PC-3 (cell line): ENCODE results near the gene FOXB2. TPM values are rescaled to one million over a fixed set of nuclear protein-coding genes. Genes with fewer than 3 reads are reported as not detected.

ENCODE experiments used
- ATAC-seq: fragments of 200-7000 bp; cut with Tn5 transposase; 2 replicates; pipeline ENCODE4 v1.9.1; 2020; ENCODE audit warnings: mild to moderate bottlenecking, moderate library complexity
- BruUV-seq: library from RNA; stranded (reverse); fragments of 400-500 nt; replicated peaks from 2 replicates; lab custom pipeline; 2021; lab: Mats Ljungman, UMichigan
- CTCF ChIA-PET: fragments of 300-600 bp; sonication (Branson Sonifier 250); formaldehyde crosslinking; loops from one replicate; lab custom pipeline; 2022; ENCODE audit warnings: antibody characterized with exemption; lab: Charles Lee
- POLR2A ChIA-PET: fragments of 300-600 bp; sonication (Branson Sonifier 250); formaldehyde crosslinking; loops from one replicate; lab custom pipeline; 2022; ENCODE audit warnings: antibody characterized with exemption; ENCODE audit not compliant: unreplicated experiment; lab: Charles Lee
- DNase-seq: peaks from one replicate; pipeline ENCODE4 v3.0.0-alpha.2; 2015
- H2AFZ ChIP-seq: fragments of 300-600 bp; sonication (generic); 2 replicates; pipeline ENCODE4 v1.6.0; 2016; ENCODE audit warnings: antibody characterized with exemption, low read length
- H3F3A ChIP-seq: fragments of 300-600 bp; sonication (generic); one replicate; pipeline ENCODE4 v1.6.0; 2017; ENCODE audit warnings: antibody characterized with exemption, low read length, control low read depth, mild to moderate bottlenecking; ENCODE audit not compliant: unreplicated experiment
- H3K27ac ChIP-seq: fragments of 300-600 bp; sonication (generic); 2 replicates; pipeline ENCODE4 v1.5.1; 2016; ENCODE audit warnings: mild to moderate bottlenecking, low read length
- H3K27me3 ChIP-seq: fragments of 300-600 bp; sonication (generic); 2 replicates; pipeline ENCODE4 v1.6.1; 2016; ENCODE audit warnings: low read length, mixed read lengths
- H3K36me3 ChIP-seq: fragments of 300-600 bp; sonication (generic); 2 replicates; pipeline ENCODE4 v1.6.1; 2016; ENCODE audit warnings: low read depth, mixed run types, low read length, mixed read lengths
- H3K4me1 ChIP-seq: fragments of 300-600 bp; sonication (generic); 2 replicates; pipeline ENCODE4 v1.5.1; 2016; ENCODE audit warnings: low read length; ENCODE audit not compliant: insufficient read depth
- H3K4me2 ChIP-seq: fragments of 300-600 bp; sonication (generic); 2 replicates; pipeline ENCODE4 v1.6.0; 2016; ENCODE audit warnings: low read length
- H3K4me3 ChIP-seq: fragments of 300-600 bp; sonication (generic); 2 replicates; pipeline ENCODE4 v1.5.1; 2016; ENCODE audit warnings: mild to moderate bottlenecking, low read length, mixed read lengths
- H3K79me2 ChIP-seq: fragments of 300-600 bp; sonication (generic); 2 replicates; pipeline ENCODE4 v1.6.1; 2017; ENCODE audit warnings: low read length, mixed read lengths
- H3K9ac ChIP-seq: fragments of 300-600 bp; sonication (generic); 2 replicates; pipeline ENCODE4 v1.6.0; 2016; ENCODE audit warnings: mild to moderate bottlenecking, low read length
- H3K9me2 ChIP-seq: fragments of 300-600 bp; sonication (generic); replicated peaks from 2 replicates; pipeline ENCODE4 v1.6.1; 2016; ENCODE audit warnings: mixed run types, low read length, mixed read lengths
- H3K9me3 ChIP-seq: fragments of 300-600 bp; sonication (generic); 2 replicates; pipeline ENCODE4 v1.6.1; 2016; ENCODE audit warnings: low read length, mixed read lengths
- H4K20me1 ChIP-seq: fragments of 300-600 bp; sonication (generic); 2 replicates; pipeline ENCODE4 v1.6.1; 2016; ENCODE audit warnings: low read length, mixed read lengths
- CTCF ChIP-seq: fragments of 300-600 bp; sonication (generic); conservative IDR thresholded peaks from 2 replicates; pipeline ENCODE4 v1.5.1; 2017; ENCODE audit warnings: antibody characterized with exemption, low read depth, mild to moderate bottlenecking, low read length
- EZH2 ChIP-seq: fragments of 300-600 bp; sonication (generic); IDR thresholded peaks from one replicate; pipeline ENCODE4 v1.6.1; 2017; ENCODE audit warnings: antibody characterized with exemption, mild to moderate bottlenecking, low read length; ENCODE audit not compliant: unreplicated experiment
- EZH2phosphoT487 ChIP-seq: fragments of 300-600 bp; sonication (generic); IDR thresholded peaks from 2 replicates; pipeline ENCODE4 v1.6.1; 2018; ENCODE audit warnings: mild to moderate bottlenecking, antibody characterized with exemption, low read length, borderline replicate concordance
- intact Hi-C: fragments of 100-400 bp; cut with micrococcal nuclease; formaldehyde crosslinking; loops from 2 replicates; pipeline ENCODE4 v1.9.0; 2023
- total RNA-seq: library from RNA; depleted of rRNA; stranded (reverse); fragments of >200 nt; gene quantifications from 2 replicates; pipeline ENCODE4 v1.2.3, GENCODE V29; 2014

Gene FOXB2
- total RNA-seq, 1 experiment from 2014 or later, result not detected

- peaks cover 79% of the 10 kb centered on the region for H3K27me3 ChIP-seq
- H3K4me2 ChIP-seq, result no peak overlapping the region
- no peak overlapping the region for H2AFZ ChIP-seq
- ATAC-seq, result peak; percentile 31; the same call in 1 of the 2 replicates
- TF ChIP-seq CTCF (peak; percentile 69), EZH2 (no peak)
- H3K9ac ChIP-seq, result no peak overlapping the region
- peak; percentile 17 for DNase-seq
- ChIA-PET CTCF (no interaction called here), POLR2A (no interaction called here)
- no peaks in the 10 kb centered on the region for H3K36me3 ChIP-seq
- no peak overlapping the region for H3K4me3 ChIP-seq
- H3F3A ChIP-seq, result no peaks in the 10 kb centered on the region
- no peaks in the 10 kb centered on the region for H3K9me2 ChIP-seq
- H3K79me2 ChIP-seq, result no peaks in the 10 kb centered on the region
- no peaks in the 10 kb centered on the region for H4K20me1 ChIP-seq
- BruUV-seq, result no TSS peak
- intact Hi-C loops, result loop anchor here (10.0 kb wide), 1 partner anchor 143 kb away; no protein-coding TSS in a partner anchor
- no peaks in the 10 kb centered on the region for H3K4me1 ChIP-seq
- H3K27ac ChIP-seq, result no peak overlapping the region
- H3K9me3 ChIP-seq, result no peaks in the 10 kb centered on the region
Measured at GRCh38 chr9:77011973-77012821, 7.3 kb upstream of the FOXB2 start.

GRCh38 chr9:77013206-77013931 lies 6.1 kb upstream of the FOXB2 start:
- ChIA-PET POLR2A (no interaction called here), CTCF (no interaction called here)
- ATAC-seq (no peak), DNase-seq (no peak)
- Histone ChIP-seq H3K9me2 (no peaks in the 10 kb centered on the region), H3F3A (no peaks in the 10 kb centered on the region), H3K9me3 (no peaks in the 10 kb centered on the region), H3K27ac (no peak overlapping the region), H4K20me1 (no peaks in the 10 kb centered on the region), H3K36me3 (no peaks in the 10 kb centered on the region), H3K4me1 (no peaks in the 10 kb centered on the region), H3K79me2 (no peaks in the 10 kb centered on the region), H3K4me3 (no peak overlapping the region), H3K27me3 (peaks cover 84% of the 10 kb centered on the region), H2AFZ (no peak overlapping the region), H3K9ac (no peak overlapping the region), H3K4me2 (no peak overlapping the region)
- BruUV-seq, result no TSS peak
- intact Hi-C loops, result loop anchor here (10.0 kb wide), 1 partner anchor 141 kb away; no protein-coding TSS in a partner anchor
- TF ChIP-seq CTCF, result no peak
- no peak for TF ChIP-seq EZH2
- no peak for TF ChIP-seq EZH2phosphoT487
